BLaER1 (cell line): ENCODE results near the gene PALD1.

Experiments used
- H3K27ac ChIP-seq: shearing (Covaris generic); formaldehyde crosslinking; 2 replicates; pipeline ENCODE4 v1.8.1; 2022
- H3K27me3 ChIP-seq: shearing (Covaris generic); formaldehyde crosslinking; 2 replicates; pipeline ENCODE4 v1.8.1; 2022
- H3K36me3 ChIP-seq: shearing (Covaris generic); formaldehyde crosslinking; 2 replicates; pipeline ENCODE4 v1.8.1; 2022
- H3K4me1 ChIP-seq: shearing (Covaris generic); formaldehyde crosslinking; 2 replicates; pipeline ENCODE4 v1.8.1; 2022
- H3K4me2 ChIP-seq: shearing (Covaris generic); formaldehyde crosslinking; 2 replicates; pipeline ENCODE4 v1.8.1; 2022
- H3K4me3 ChIP-seq: shearing (Covaris generic); formaldehyde crosslinking; 2 replicates; pipeline ENCODE4 v1.8.1; 2022
- H3K9ac ChIP-seq: shearing (Covaris generic); formaldehyde crosslinking; 2 replicates; pipeline ENCODE4 v1.8.1; 2022
- H3K9me3 ChIP-seq: shearing (Covaris generic); formaldehyde crosslinking; 2 replicates; pipeline ENCODE4 v1.8.1; 2022
- H4K20me1 ChIP-seq: shearing (Covaris generic); formaldehyde crosslinking; 2 replicates; pipeline ENCODE4 v1.8.1; 2022
- Cebpa-rat ChIP-seq: shearing (Covaris generic); IDR thresholded peaks from 2 replicates; pipeline ENCODE4 v1.8.1; 2022

PALD1 gene

DNA sequence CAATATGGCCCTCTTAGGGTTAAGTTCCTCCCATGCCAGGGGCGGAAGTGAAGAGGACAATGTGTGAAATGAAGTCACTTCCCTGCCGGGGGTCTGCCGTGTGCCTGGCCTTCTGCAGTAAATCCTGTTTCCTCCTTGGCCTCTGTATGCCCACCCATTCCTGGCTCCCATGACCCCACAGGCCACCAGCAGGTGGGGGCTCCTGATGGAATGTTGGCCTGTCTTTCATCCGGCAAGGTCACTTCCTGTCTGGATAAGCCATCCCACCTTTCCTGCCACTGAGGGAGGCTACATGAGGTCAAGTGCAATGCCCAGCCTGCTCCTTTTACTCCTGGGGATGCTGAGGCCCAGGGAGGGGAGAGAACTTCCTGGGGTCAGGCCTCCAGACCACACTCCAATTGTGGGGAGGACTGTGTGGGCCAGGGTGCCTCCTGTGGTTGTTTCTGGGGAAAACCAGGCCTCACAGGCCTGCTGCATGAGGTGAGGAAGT, 22.3 kb downstream of the PALD1 start:
- no peaks in the 10 kb centered on the region for H3K27me3 ChIP-seq
- TF ChIP-seq Cebpa-rat: no peak
- H3K9me3 ChIP-seq: no peaks in the 10 kb centered on the region
- H4K20me1 ChIP-seq: peaks cover 6% of the 10 kb centered on the region; the same call in 1 of the 2 replicates
- H3K27ac ChIP-seq: peak overlapping the region; percentile 85
- peak overlapping the region; percentile 68 for H3K9ac ChIP-seq
- H3K36me3 ChIP-seq: 0 out of 2 replicates have a peak, but pooled peaks cover 6% of the 10 kb centered on the region
- peaks cover 100% of the 10 kb centered on the region for H3K4me1 ChIP-seq
- peak overlapping the region; percentile 87 for H3K4me2 ChIP-seq
- H3K4me3 ChIP-seq: peak overlapping the region; percentile 27; the same call in 1 of the 2 replicates

DNA sequence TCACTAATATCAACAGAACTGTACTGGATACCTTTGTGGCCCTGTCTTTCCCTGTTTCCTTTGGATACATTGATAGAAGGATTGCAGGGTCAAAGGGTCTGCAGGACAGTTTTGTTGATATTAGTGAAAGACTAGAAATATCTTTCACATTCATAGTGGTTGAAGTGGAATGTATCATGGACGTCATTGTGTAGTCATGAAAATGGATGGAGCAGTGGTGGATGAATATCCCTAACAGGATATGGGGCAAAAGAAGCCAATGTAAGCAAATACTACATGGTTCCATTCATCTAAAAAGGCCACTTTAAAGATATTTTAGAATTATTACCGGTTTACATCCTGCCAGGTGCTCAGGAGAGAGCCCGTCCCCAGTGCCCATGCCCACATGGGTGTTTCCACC, 23.8 kb downstream of the PALD1 start:
- H3K36me3 ChIP-seq: 0 out of 2 replicates have a peak, but pooled peaks cover 6% of the 10 kb centered on the region
- H3K4me1 ChIP-seq: peaks cover 100% of the 10 kb centered on the region
- no peak overlapping the region for H3K9ac ChIP-seq
- H3K4me2 ChIP-seq: peak overlapping the region; percentile 94
- H3K4me3 ChIP-seq: no peak overlapping the region
- H3K27me3 ChIP-seq: no peaks in the 10 kb centered on the region
- no peak for TF ChIP-seq Cebpa-rat
- no peaks in the 10 kb centered on the region for H3K9me3 ChIP-seq
- no peaks in the 10 kb centered on the region for H4K20me1 ChIP-seq
- H3K27ac ChIP-seq: peak overlapping the region; percentile 98

DNA sequence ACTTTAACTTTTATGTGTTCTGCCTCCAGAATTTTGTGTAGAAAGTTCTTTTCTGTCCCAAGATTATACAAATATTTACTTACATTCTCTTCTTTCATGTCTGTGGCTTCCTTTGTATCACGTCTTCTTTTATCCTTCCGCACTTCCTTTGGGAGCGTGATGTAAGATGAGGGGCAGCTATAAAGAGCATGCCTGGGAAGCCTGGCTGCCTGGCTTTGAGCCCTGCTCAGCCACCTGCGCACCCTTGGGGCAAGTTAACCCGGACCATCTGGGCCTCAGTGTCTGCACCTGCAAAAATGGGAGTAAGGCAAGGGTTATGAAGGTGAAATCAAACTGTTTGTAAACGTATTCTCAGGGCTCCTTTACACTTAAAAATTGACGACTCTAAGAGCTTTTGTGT, 25.2 kb downstream of the PALD1 start:
- Histone ChIP-seq H3K9me3 (no peaks in the 10 kb centered on the region), H3K27me3 (no peaks in the 10 kb centered on the region), H3K9ac (peak overlapping the region; percentile 52), H3K27ac (peak overlapping the region; percentile 98), H3K4me2 (peak overlapping the region; percentile 94), H3K4me3 (peak overlapping the region; percentile 32; the same call in 1 of the 2 replicates), H3K36me3 (0 out of 2 replicates have a peak, but pooled peaks cover 2% of the 10 kb centered on the region), H4K20me1 (no peaks in the 10 kb centered on the region), H3K4me1 (peaks cover 100% of the 10 kb centered on the region)
- no peak for TF ChIP-seq Cebpa-rat

DNA sequence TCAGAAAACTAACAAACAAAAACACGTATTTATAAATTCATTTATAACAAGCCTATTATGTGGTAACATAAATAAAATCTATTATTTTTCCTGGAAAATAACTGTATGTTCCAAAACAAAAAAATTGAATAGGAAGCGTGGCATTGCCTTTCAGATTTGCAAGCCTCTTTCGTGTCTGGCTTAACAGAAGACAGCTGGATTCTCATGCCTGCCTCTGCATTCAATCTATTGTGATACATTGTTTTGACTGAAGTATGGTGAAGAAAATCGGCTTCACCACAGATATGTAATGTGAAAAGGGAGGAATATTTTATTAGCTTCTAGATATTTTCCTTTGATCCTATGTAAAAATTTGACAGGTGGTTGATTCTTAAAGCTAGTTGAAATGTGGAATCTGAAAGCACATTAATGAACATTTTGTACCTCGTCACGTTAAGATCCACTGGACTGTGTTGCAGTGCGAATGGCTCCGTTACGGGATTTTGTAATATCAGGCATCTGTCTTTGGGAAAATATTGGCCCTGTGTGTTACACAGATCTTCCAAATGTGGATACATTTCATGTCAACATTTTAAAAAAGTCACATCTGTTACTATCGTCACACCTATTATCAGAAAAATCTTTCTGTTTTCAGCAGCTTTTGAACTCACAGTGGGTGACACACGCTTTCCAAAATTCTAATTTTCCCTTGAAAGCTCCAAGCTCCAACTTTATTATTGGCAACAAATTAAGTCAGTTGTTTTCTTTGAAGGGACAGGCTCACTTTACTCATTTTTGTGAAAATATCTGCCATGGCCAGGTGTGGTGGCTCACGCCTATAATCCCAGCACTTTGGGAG, 26.2 kb downstream of the PALD1 start:
- Histone ChIP-seq H3K9ac (peak overlapping the region; percentile 52; the same call in 1 of the 2 replicates), H4K20me1 (no peaks in the 10 kb centered on the region), H3K4me3 (0 out of 2 replicates have a peak overlapping the region, but pooled peaks have one; percentile 32), H3K9me3 (no peaks in the 10 kb centered on the region), H3K4me2 (peak overlapping the region; percentile 94), H3K27ac (peak overlapping the region; percentile 98), H3K36me3 (no peaks in the 10 kb centered on the region), H3K4me1 (peaks cover 100% of the 10 kb centered on the region), H3K27me3 (no peaks in the 10 kb centered on the region)
- no peak for TF ChIP-seq Cebpa-rat

DNA sequence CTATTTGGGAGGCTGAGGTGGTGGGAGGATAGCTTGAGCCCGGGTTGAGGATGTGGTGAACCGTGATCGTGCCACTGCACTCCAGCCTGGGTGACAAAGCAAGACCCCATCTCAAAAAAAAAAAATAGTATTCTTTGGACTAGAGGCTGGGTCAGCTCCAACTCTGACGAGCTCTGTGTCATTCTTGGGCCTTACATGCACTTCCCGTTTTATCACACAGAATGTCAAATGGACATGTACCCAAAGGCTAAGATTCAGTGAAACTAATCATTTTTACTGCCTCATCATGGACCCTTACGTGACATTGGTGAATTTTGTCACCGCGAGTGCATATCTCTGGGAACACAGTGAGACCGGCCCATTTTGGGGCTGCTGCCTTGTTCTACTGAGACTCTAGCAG, 27.3 kb downstream of the PALD1 start:
- no peaks in the 10 kb centered on the region for H3K9me3 ChIP-seq
- H3K27ac ChIP-seq: peak overlapping the region; percentile 98
- H3K36me3 ChIP-seq: no peaks in the 10 kb centered on the region
- peak overlapping the region; percentile 94 for H3K4me2 ChIP-seq
- H3K27me3 ChIP-seq: no peaks in the 10 kb centered on the region
- peaks cover 100% of the 10 kb centered on the region for H3K4me1 ChIP-seq
- H4K20me1 ChIP-seq: no peaks in the 10 kb centered on the region
- no peak overlapping the region for H3K4me3 ChIP-seq
- no peak for TF ChIP-seq Cebpa-rat
- peak overlapping the region; percentile 11; the same call in 1 of the 2 replicates for H3K9ac ChIP-seq

DNA sequence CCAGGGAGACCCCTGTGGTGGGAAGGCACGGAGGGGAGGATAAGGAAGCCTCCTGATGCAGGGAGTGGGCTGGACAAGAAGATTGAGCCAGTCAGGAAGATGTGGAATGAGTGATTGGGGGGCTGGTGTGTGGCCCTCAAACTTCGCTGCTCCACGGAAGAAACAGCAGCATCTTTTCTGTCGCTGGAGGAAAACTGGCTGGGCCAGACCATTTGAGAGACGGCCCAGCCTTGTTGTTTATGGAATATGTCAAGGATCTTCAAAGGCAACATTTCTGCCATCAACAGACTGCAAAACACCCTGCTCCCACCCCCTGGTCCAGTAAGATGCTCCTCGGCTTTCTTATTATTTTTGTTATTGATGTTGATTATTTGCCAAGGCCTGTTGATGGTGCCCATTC, 29.4 kb downstream of the PALD1 start:
- TF ChIP-seq Cebpa-rat: no peak
- peaks cover 100% of the 10 kb centered on the region for H3K4me1 ChIP-seq
- peak overlapping the region; percentile 90 for H3K4me2 ChIP-seq

DNA sequence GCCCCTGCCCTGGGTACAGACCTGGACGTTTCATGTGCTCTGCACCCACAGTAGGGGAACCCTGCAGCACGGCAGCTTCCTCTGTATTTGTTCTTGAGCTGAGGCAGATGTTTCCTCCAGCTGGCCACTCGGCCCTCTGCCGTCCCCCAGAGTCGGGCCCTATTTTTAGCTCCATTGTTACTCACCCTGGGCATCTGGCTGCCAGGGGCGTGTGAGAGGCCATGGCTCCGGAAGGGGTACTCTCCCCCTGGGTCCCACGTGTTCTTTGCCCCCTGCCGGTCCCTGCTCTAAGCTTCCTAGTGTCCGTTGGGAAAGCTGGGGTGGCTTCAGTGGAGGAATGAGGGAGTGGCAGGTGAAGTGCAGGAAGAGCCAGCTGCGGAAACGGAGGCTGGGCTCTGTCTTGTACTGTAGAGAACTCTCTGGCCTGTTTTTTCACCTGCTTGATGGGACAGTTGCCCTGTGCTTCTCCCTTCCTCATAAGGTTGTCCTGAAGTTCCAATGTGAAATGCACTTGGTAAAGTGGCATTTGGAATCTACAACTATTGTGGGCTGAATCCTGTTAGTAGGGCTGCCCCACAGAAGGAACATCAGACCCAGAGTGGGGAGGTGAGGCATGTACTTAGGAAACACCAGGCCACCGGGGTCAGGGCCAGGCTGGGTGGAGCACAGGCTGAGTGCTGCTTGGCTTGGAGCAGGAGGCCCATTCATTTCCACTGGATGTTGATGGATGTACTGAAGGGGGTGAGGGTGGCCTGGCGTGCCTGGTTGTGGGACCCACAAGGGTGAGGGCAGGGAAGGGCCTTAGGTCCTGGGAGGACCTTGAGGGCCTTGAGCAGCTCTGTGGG, 30.6 kb downstream of the PALD1 start:
- H3K27me3 ChIP-seq: no peaks in the 10 kb centered on the region
- no peaks in the 10 kb centered on the region for H3K36me3 ChIP-seq
- peak overlapping the region; percentile 98 for H3K27ac ChIP-seq
- TF ChIP-seq Cebpa-rat: no peak
- peak overlapping the region; percentile 90 for H3K4me2 ChIP-seq
- H3K4me3 ChIP-seq: peak overlapping the region; percentile 43
- no peaks in the 10 kb centered on the region for H3K9me3 ChIP-seq
- peak overlapping the region; percentile 87 for H3K9ac ChIP-seq
- peaks cover 12% of the 10 kb centered on the region for H4K20me1 ChIP-seq
- H3K4me1 ChIP-seq: peaks cover 100% of the 10 kb centered on the region

More for the DNA sequence above, 29.4 kb downstream of the PALD1 start:
- Histone ChIP-seq H3K9ac (peak overlapping the region; percentile 87), H3K27ac (peak overlapping the region; percentile 98), H3K27me3 (no peaks in the 10 kb centered on the region), H3K9me3 (no peaks in the 10 kb centered on the region), H4K20me1 (peaks cover under 1% of the 10 kb centered on the region; the same call in 1 of the 2 replicates), H3K36me3 (no peaks in the 10 kb centered on the region), H3K4me3 (peak overlapping the region; percentile 43)

DNA sequence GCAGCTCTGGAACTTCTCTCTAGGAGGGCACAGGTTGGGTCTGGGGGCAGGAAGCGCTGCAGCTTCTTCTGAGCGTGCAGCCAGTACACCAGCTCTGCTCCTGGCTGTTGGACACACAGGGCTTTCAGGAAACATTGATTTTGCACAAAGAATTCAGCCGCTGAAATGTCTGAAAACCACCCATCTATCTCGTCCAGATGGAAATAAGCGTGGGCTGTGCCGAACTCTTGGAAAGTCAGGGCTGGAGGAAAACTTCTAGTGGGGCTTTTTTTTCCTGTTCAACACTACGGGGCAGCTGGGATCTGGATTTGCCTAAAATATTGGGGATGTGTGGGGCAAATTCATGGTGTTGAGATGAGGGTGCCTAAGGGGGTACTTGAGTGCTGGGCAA, 31.2 kb downstream of the PALD1 start:
- Histone ChIP-seq H3K9me3 (no peaks in the 10 kb centered on the region), H3K36me3 (no peaks in the 10 kb centered on the region), H3K4me1 (peaks cover 100% of the 10 kb centered on the region), H4K20me1 (peaks cover 18% of the 10 kb centered on the region), H3K4me2 (peak overlapping the region; percentile 90), H3K4me3 (peak overlapping the region; percentile 43), H3K9ac (peak overlapping the region; percentile 87), H3K27ac (peak overlapping the region; percentile 98), H3K27me3 (no peaks in the 10 kb centered on the region)
- no peak for TF ChIP-seq Cebpa-rat

DNA sequence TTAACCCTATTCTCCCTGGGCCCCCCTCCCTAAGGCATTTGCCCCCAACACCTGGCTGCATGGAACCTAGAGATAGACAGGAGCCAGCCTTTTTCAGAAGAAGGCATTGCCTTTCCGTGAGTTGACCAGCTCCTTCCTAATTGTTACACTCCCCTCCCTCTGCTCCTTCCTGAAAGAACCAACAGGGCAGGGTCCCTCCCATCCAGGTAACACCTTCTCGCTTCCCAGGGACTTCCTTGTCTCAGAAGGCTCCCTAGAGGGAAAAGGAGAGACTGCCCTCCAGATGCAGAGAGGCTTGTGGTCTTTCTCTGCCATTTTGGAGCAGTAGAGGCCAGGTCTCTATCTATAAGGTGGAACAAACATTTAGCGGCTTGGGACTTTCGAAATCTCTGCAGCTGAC, 31.9 kb downstream of the PALD1 start:
- Histone ChIP-seq H3K9me3 (no peaks in the 10 kb centered on the region), H3K4me3 (no peak overlapping the region), H4K20me1 (peaks cover 24% of the 10 kb centered on the region), H3K9ac (peak overlapping the region; percentile 87), H3K36me3 (no peaks in the 10 kb centered on the region), H3K27ac (peak overlapping the region; percentile 98), H3K27me3 (no peaks in the 10 kb centered on the region), H3K4me2 (peak overlapping the region; percentile 90), H3K4me1 (peaks cover 100% of the 10 kb centered on the region)
- TF ChIP-seq Cebpa-rat: no peak
